Measurements from ENCODE around the gene CPAMD8. TPM values are rescaled to one million over a fixed set of nuclear protein-coding genes. Genes with fewer than 3 reads are reported as not detected.

The CPAMD8 gene
- total and polyA plus RNA-seq, 12 donors, result 3.1 to 33.7 (median 9.2) TPM

- Histone ChIP-seq H3K4me3 (no peak overlapping the region), H3K36me3 (replicated peaks in 1 of 2) (no peaks in the 10 kb centered on the region), H3K27ac (no peak overlapping the region), H3K27me3 (no peaks in the 10 kb centered on the region), H3K4me1 (replicated peaks in 1 of 2) (no peaks in the 10 kb centered on the region), H3K9me3 (replicated peaks in 1 of 3) (no peaks in the 10 kb centered on the region)
- intact Hi-C loops (cut with DNase I), result no loop called here
- no peak for DNase-seq
- no peak for TF ChIP-seq POLR2A (IDR thresholded peaks at IDR 0.05)
- TF ChIP-seq, protein P1, sequence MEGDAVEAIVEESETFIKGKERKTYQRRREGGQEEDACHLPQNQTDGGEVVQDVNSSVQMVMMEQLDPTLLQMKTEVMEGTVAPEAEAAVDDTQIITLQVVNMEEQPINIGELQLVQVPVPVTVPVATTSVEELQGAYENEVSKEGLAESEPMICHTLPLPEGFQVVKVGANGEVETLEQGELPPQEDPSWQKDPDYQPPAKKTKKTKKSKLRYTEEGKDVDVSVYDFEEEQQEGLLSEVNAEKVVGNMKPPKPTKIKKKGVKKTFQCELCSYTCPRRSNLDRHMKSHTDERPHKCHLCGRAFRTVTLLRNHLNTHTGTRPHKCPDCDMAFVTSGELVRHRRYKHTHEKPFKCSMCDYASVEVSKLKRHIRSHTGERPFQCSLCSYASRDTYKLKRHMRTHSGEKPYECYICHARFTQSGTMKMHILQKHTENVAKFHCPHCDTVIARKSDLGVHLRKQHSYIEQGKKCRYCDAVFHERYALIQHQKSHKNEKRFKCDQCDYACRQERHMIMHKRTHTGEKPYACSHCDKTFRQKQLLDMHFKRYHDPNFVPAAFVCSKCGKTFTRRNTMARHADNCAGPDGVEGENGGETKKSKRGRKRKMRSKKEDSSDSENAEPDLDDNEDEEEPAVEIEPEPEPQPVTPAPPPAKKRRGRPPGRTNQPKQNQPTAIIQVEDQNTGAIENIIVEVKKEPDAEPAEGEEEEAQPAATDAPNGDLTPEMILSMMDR (IDR thresholded peaks at IDR 0.05), result no peak
- WGBS, 4 donors, result 85 to 91% (median 89%) methylated on average over 4 to 16 of the region's 16 CpGs
These were observed 15.1 kb downstream of the CPAMD8 start for GRCh38 chr19:17011485-17011884.

DNA sequence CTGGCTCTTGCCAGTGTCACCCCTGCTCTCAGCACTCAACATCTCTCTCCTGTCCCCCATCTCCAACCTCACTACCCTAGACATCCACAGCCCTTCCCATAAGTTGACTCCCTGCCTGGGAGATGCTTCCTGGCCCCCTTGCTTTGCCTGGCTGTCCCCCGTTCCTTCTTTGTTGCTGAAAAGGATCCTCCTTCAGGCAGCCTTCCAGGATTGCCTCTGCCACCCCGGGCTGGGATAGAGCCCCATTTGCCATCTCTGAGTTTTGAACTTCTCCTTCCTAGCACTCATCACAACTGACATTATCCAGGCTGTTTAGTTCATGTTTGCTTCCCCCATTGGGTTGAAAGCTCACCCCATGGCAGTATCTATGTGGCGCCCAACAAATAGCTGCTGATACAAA, 20.0 kb downstream of the CPAMD8 start:
- intact Hi-C loops (cut with DNase I), result no loop called here
- no peak for DNase-seq
- 88 to 93% (median 90%) methylated on average over 3 of the region's 3 CpGs for WGBS, 4 donors
- H3K4me3 ChIP-seq, result no peak overlapping the region
- no peak overlapping the region for H3K27ac ChIP-seq
- TF ChIP-seq, protein P1 (IDR thresholded peaks at IDR 0.05), result no peak
- TF ChIP-seq POLR2A (IDR thresholded peaks at IDR 0.05), result no peak
- no peaks in the 10 kb centered on the region for H3K27me3 ChIP-seq
- H3K9me3 ChIP-seq (replicated peaks in 1 of 3), result no peaks in the 10 kb centered on the region
- H3K4me1 ChIP-seq (replicated peaks in 1 of 2), result no peaks in the 10 kb centered on the region
- H3K36me3 ChIP-seq (replicated peaks in 1 of 2), result no peaks in the 10 kb centered on the region

DNA sequence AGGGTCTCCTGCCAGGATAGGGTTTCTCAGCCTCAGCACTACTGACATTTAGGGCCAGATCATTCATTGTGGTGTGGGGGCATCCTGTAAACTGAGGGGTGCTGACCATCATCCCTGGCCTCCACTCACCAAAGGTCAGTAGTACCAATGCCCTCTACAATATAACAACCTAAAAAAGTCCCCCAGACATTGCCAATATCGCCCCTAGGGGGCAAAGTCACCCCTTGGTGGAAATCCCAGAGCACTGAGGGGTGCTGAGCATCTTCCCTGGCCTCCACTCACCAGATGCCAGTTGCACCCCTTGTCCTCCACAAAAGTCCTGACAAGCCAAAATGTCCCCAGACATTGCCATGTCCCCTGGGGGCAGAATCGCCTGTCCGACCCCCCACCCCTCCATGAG, 21.6 kb downstream of the CPAMD8 start:
- no peaks in the 10 kb centered on the region for H3K27me3 ChIP-seq
- TF ChIP-seq, protein P1 (IDR thresholded peaks at IDR 0.05), result no peak
- no peak for TF ChIP-seq POLR2A (IDR thresholded peaks at IDR 0.05)
- H3K9me3 ChIP-seq (replicated peaks in 1 of 3), result no peaks in the 10 kb centered on the region
- WGBS, 4 donors, result 50 to 74% (median 56%) methylated on average over 2 to 3 of the region's 3 CpGs
- H3K4me3 ChIP-seq, result no peak overlapping the region
- H3K4me1 ChIP-seq (replicated peaks in 1 of 2), result no peaks in the 10 kb centered on the region
- DNase-seq, result no peak
- H3K27ac ChIP-seq, result no peak overlapping the region
- intact Hi-C loops (cut with DNase I), result no loop called here
- no peaks in the 10 kb centered on the region for H3K36me3 ChIP-seq (replicated peaks in 1 of 2)

- no peaks in the 10 kb centered on the region for H3K4me1 ChIP-seq (replicated peaks in 1 of 2)
- no peak for TF ChIP-seq POLR2A (IDR thresholded peaks at IDR 0.05)
- TF ChIP-seq, protein P1 (IDR thresholded peaks at IDR 0.05), result no peak
- H3K27ac ChIP-seq, result no peak overlapping the region
- no peaks in the 10 kb centered on the region for H3K9me3 ChIP-seq (replicated peaks in 1 of 3)
- H3K4me3 ChIP-seq, result no peak overlapping the region
- H3K36me3 ChIP-seq (replicated peaks in 1 of 2), result no peaks in the 10 kb centered on the region
- 82 to 92% (median 86%) methylated on average over 10 to 15 of the region's 15 CpGs for WGBS, 4 donors
- DNase-seq, result no peak
- intact Hi-C loops (cut with DNase I), result no loop called here
- no peaks in the 10 kb centered on the region for H3K27me3 ChIP-seq
These were observed 22.2 kb downstream of the CPAMD8 start for GRCh38 chr19:17004386-17004785.

Data from adrenal gland (tissue), 12 donors.